Measurements from ENCODE around the gene RNF113B.

Gene RNF113B

DNA sequence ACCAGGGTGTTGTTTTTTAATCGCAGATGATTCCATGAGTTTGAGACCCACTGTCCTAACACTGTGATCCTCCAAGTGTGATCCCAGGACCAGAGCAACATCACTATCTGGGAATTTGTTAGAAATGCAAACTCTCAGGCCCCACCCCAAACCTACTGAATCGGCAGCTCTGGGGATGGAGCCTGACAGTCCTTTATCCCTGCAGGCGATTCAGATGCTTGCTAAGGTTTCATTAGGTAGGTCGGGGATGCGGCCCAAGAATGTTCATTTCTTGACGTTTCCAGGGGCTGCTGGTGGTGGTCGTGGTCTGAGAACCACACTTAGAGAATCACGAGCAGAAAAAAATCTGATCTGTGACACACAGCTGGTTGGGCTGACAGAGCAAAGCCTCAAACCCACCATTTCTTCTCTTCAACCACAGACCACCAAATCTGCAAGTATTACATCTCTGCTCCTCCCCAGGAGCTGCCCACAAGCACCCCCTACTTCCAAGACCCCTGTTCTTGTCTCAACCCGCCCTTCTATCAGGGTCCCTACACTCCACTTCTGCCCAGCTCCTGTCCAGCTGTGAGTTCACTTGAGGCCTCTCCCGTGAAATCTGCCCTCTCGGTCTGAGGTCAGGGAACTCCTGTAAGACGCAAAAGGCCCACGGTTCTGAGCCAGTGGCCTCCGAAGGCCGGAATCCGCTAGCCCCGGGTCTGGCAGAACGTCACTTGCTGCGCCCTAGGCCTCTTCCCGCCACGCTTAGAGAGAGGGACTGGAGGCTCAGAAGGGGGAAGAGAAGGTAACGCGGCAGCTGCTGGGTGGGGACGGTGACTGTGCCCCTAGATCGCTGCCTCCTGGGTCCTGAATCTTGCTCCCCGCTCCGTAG is 35.3 kb downstream of the RNF113B start:
- ChIA-PET CTCF (interaction anchor here (1.1 kb wide), 1 partner anchor 10 kb away, joined by 3 read pairs; no protein-coding TSS in a partner anchor), POLR2A (no interaction called here)
- Histone ChIP-seq H3K4me3 (ENCODE audit: control insufficient read depth in 1 of 7, extremely low read depth in 1 of 7, insufficient read depth in 4 of 7, low read depth in 2 of 7, low read length in 6 of 7) (peak overlapping the region in 6 of 7 experiments; percentile 40 to 77 (median 60)), H3K9me3 (ENCODE audit: control extremely low read depth in 1 of 5, control insufficient read depth in 4 of 5, insufficient read depth in 2 of 5, low read depth in 1 of 5, low read length in 4 of 5) (no peaks in the 10 kb centered on the region), H3K36me3 (ENCODE audit: control insufficient read depth in 4 of 4, insufficient read depth in 4 of 4, low read length in 3 of 4) (no peaks in the 10 kb centered on the region), H3K4me1 (ENCODE audit: control extremely low read depth in 1 of 4, control insufficient read depth in 4 of 4, insufficient read depth in 4 of 4, low read length in 3 of 4) (peaks cover 0 to 25% (median 21%) of the 10 kb centered on the region in 4 experiments), H3K27ac (ENCODE audit: insufficient read depth in 1 of 2, low read depth in 1 of 2, low read length in 2 of 2, poor library complexity in 1 of 2, severe bottlenecking in 2 of 2) (no peak overlapping the region), H3K27me3 (replicated peaks in 2 of 5; ENCODE audit: control insufficient read depth in 4 of 5, insufficient read depth in 5 of 5, low read length in 4 of 5) (peaks cover 8 to 74% (median 31%) of the 10 kb centered on the region in 5 experiments)
- peak in 2 of 3 donors; percentile 70 to 75 for DNase-seq
- WGBS (ENCODE audit: insufficient coverage): 42% methylated on average over 16 of the region's 27 CpGs

DNA sequence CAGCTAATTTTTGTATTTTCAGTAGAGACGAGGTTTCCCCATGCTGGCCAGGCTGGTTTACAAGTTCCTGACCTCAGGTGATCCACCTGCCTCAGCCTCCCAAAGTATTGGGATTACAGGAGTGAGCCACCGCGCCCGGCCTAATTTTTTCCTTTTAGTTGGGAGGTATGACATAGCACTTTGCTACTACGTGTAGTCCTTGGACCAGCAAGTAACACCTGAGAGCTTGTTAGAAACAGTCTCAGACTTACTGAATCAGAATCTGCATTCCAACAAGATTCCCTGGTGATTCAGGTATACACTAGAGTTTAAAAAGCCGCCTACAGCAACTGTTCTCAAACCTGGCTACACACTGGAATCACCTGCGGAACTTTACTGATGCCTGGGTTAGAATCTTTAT is 36.0 kb downstream of the RNF113B start:
- no peak for DNase-seq
- H3K4me3 ChIP-seq (ENCODE audit: control insufficient read depth in 1 of 7, extremely low read depth in 1 of 7, insufficient read depth in 4 of 7, low read depth in 2 of 7, low read length in 6 of 7): no peak overlapping the region
- CTCF ChIA-PET: interaction anchor here (0.6 to 1.1 kb wide), 2 partner anchors 10 to 37 kb away, joined by 3 read pairs; no protein-coding TSS in a partner anchor
- H3K27me3 ChIP-seq (replicated peaks in 2 of 5; ENCODE audit: control insufficient read depth in 4 of 5, insufficient read depth in 5 of 5, low read length in 4 of 5): peaks cover 8 to 68% (median 26%) of the 10 kb centered on the region in 5 experiments
- H3K4me1 ChIP-seq (ENCODE audit: control extremely low read depth in 1 of 4, control insufficient read depth in 4 of 4, insufficient read depth in 4 of 4, low read length in 3 of 4): peaks cover 0 to 25% (median 21%) of the 10 kb centered on the region in 4 experiments
- POLR2A ChIA-PET: no interaction called here
- no peak overlapping the region for H3K27ac ChIP-seq (ENCODE audit: insufficient read depth in 1 of 2, low read depth in 1 of 2, low read length in 2 of 2, poor library complexity in 1 of 2, severe bottlenecking in 2 of 2)
- H3K9me3 ChIP-seq (ENCODE audit: control extremely low read depth in 1 of 5, control insufficient read depth in 4 of 5, insufficient read depth in 2 of 5, low read depth in 1 of 5, low read length in 4 of 5): no peaks in the 10 kb centered on the region
- no peaks in the 10 kb centered on the region for H3K36me3 ChIP-seq (ENCODE audit: control insufficient read depth in 4 of 4, insufficient read depth in 4 of 4, low read length in 3 of 4)
- 96% methylated on average over 6 of the region's 7 CpGs for WGBS (ENCODE audit: insufficient coverage)

DNA sequence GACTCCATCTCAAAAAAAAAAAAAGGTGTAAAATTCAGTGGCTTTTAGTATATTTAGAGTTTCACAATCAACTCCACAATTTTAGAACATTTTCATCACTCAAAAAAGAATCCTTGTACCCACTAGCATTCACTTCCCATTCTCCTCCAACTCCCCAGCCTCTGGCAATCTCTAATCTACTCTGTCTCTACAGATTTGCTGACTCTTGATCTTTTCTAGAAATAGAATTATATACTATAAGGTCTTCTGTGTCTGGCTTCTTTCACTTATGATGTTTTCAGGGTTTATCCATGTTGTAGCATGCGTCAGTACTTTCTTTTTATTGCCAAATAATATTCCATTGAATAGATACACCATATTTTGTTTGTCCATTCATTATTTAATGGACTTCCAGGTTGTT is 42.2 kb downstream of the RNF113B start:
- H3K9me3 ChIP-seq (ENCODE audit: control extremely low read depth in 1 of 5, control insufficient read depth in 4 of 5, insufficient read depth in 2 of 5, low read depth in 1 of 5, low read length in 4 of 5): no peaks in the 10 kb centered on the region
- DNase-seq: no peak
- ChIA-PET CTCF (no interaction called here), POLR2A (no interaction called here)
- no peak overlapping the region for H3K4me3 ChIP-seq (ENCODE audit: control insufficient read depth in 1 of 7, extremely low read depth in 1 of 7, insufficient read depth in 4 of 7, low read depth in 2 of 7, low read length in 6 of 7)
- peaks cover 0 to 3% (median 3%) of the 10 kb centered on the region in 4 experiments for H3K4me1 ChIP-seq (ENCODE audit: control extremely low read depth in 1 of 4, control insufficient read depth in 4 of 4, insufficient read depth in 4 of 4, low read length in 3 of 4)
- no peaks in the 10 kb centered on the region for H3K36me3 ChIP-seq (ENCODE audit: control insufficient read depth in 4 of 4, insufficient read depth in 4 of 4, low read length in 3 of 4)
- peaks cover 2 to 17% (median 4%) of the 10 kb centered on the region in 5 experiments for H3K27me3 ChIP-seq (replicated peaks in 2 of 5; ENCODE audit: control insufficient read depth in 4 of 5, insufficient read depth in 5 of 5, low read length in 4 of 5)
- WGBS (ENCODE audit: insufficient coverage): no CpG with 5 or more reads among the region's 1 CpG
- no peak overlapping the region for H3K27ac ChIP-seq (ENCODE audit: insufficient read depth in 1 of 2, low read depth in 1 of 2, low read length in 2 of 2, poor library complexity in 1 of 2, severe bottlenecking in 2 of 2)

DNA sequence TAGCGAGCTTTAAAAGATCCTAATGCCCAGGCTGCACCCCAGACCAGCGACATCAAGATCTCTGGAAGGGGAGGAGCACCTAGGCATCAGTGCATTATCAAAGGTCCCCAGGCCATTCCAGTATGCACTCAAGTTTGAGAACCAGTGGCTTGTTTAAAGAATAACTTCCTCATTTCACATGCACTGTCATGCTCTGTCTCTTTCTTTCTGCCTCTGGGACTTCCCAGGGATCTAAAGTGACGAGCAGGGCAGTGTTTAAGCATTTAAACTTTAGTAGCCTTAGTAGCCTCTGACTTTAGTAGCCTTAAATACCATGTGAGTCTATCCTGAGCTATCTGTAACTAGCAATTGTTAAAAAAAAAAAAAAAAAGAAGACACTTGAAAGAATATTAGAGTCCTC is 43.1 kb downstream of the RNF113B start:
- Histone ChIP-seq H3K9me3 (ENCODE audit: control extremely low read depth in 1 of 5, control insufficient read depth in 4 of 5, insufficient read depth in 2 of 5, low read depth in 1 of 5, low read length in 4 of 5) (no peaks in the 10 kb centered on the region), H3K4me3 (ENCODE audit: control insufficient read depth in 1 of 7, extremely low read depth in 1 of 7, insufficient read depth in 4 of 7, low read depth in 2 of 7, low read length in 6 of 7) (no peak overlapping the region), H3K4me1 (ENCODE audit: control extremely low read depth in 1 of 4, control insufficient read depth in 4 of 4, insufficient read depth in 4 of 4, low read length in 3 of 4) (peaks cover 0 to 3% (median 3%) of the 10 kb centered on the region in 4 experiments), H3K27ac (ENCODE audit: insufficient read depth in 1 of 2, low read depth in 1 of 2, low read length in 2 of 2, poor library complexity in 1 of 2, severe bottlenecking in 2 of 2) (no peak overlapping the region), H3K27me3 (replicated peaks in 2 of 5; ENCODE audit: control insufficient read depth in 4 of 5, insufficient read depth in 5 of 5, low read length in 4 of 5) (peaks cover 0 to 9% (median 3%) of the 10 kb centered on the region in 5 experiments), H3K36me3 (ENCODE audit: control insufficient read depth in 4 of 4, insufficient read depth in 4 of 4, low read length in 3 of 4) (no peaks in the 10 kb centered on the region)
- CTCF ChIA-PET: no interaction called here
- peak; percentile 58 to 91 (median 89) for DNase-seq
- 60% methylated on average over 2 of the region's 3 CpGs for WGBS (ENCODE audit: insufficient coverage)
- POLR2A ChIA-PET: no interaction called here

DNA sequence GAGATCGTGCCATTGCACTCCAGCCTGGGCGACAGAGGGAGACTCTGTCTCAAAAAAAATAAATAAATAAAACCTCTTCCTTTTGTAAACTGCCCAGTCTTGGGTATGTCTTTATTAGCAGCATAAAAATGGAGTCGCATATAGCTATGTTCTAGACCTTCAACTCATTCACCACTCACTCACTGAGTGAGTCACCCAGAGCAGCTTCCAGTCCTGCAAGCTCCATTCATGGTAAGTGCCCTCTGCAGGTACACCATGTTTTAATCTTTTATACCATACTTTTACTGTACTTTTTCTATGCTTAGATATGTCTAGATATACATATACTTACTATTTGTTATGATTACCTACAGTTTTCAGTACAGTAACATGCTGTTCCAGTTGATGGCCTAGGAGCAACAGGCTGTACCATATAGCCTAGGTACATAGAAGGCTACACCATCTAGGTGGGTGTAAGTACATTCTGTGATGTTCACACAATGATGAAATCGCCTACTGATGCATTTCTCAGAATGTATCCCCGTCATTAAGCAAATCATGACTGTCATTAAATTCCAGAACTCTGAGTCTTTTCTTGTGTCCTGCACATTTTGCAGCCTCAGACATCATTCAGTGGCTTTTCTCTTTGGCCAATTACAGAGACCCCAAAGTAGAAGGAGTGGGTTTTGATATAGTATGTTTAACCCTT is 47.9 kb downstream of the RNF113B start:
- no peaks in the 10 kb centered on the region for H3K27me3 ChIP-seq (replicated peaks in 2 of 5; ENCODE audit: control insufficient read depth in 4 of 5, insufficient read depth in 5 of 5, low read length in 4 of 5)
- H3K4me3 ChIP-seq (ENCODE audit: control insufficient read depth in 1 of 7, extremely low read depth in 1 of 7, insufficient read depth in 4 of 7, low read depth in 2 of 7, low read length in 6 of 7): no peak overlapping the region
- peaks cover 0 to 3% (median under 1%) of the 10 kb centered on the region in 5 experiments for H3K9me3 ChIP-seq (ENCODE audit: control extremely low read depth in 1 of 5, control insufficient read depth in 4 of 5, insufficient read depth in 2 of 5, low read depth in 1 of 5, low read length in 4 of 5)
- DNase-seq: no peak
- WGBS (ENCODE audit: insufficient coverage): 100% methylated on average over 3 of the region's 5 CpGs
- POLR2A ChIA-PET: no interaction called here
- H3K27ac ChIP-seq (ENCODE audit: insufficient read depth in 1 of 2, low read depth in 1 of 2, low read length in 2 of 2, poor library complexity in 1 of 2, severe bottlenecking in 2 of 2): no peak overlapping the region
- peaks cover 0 to 3% (median 3%) of the 10 kb centered on the region in 4 experiments for H3K4me1 ChIP-seq (ENCODE audit: control extremely low read depth in 1 of 4, control insufficient read depth in 4 of 4, insufficient read depth in 4 of 4, low read length in 3 of 4)
- no peaks in the 10 kb centered on the region for H3K36me3 ChIP-seq (ENCODE audit: control insufficient read depth in 4 of 4, insufficient read depth in 4 of 4, low read length in 3 of 4)
- CTCF ChIA-PET: interaction anchor here (0.9 kb wide), 1 partner anchor 21 kb away, joined by 3 read pairs; no protein-coding TSS in a partner anchor
